ENCODE results near the gene UMODL1. TPM values are rescaled to one million over a fixed set of nuclear protein-coding genes. Genes with fewer than 3 reads are reported as not detected.

UMODL1 gene
- total RNA-seq, 2 experiments from 2014 or later = not detected

GRCh38 chr21:42092771-42093170, 21.7 kb downstream of the UMODL1 start:
- Mint-ChIP-seq H3K4me3 (no peak overlapping the region), H3K36me3 (ENCODE audit: low read depth) (no peaks in the 10 kb centered on the region), H3K4me1 (ENCODE audit: low read depth) (peaks cover 11% of the 10 kb centered on the region), H3K9me3 (peaks cover 4% of the 10 kb centered on the region), H3K27me3 (no peaks in the 10 kb centered on the region), H3K27ac (no peak overlapping the region)
- POLR2A ChIA-PET = interaction anchor here (0.9 kb wide), 1 partner anchor 63 kb away, joined by 3 read pairs; no protein-coding TSS in a partner anchor
- CTCF ChIA-PET = interaction anchor here (0.7 to 2.3 kb wide), 2 partner anchors 15 to 166 kb away, joined by 3 to 15 read pairs; no protein-coding TSS in a partner anchor
- intact Hi-C loops (cut with micrococcal nuclease) = no loop called here
- DNase-seq (no peak), ATAC-seq (no peak)
- TF ChIP-seq CTCF (IDR thresholded peaks at IDR 0.05) = no peak

- H3K4me1 Mint-ChIP-seq (ENCODE audit: low read depth) = peaks cover 11% of the 10 kb centered on the region
- ATAC-seq = no peak
- H3K9me3 Mint-ChIP-seq = peaks cover 4% of the 10 kb centered on the region
- no peak overlapping the region for H3K4me3 Mint-ChIP-seq
- CTCF ChIA-PET = interaction anchor here (0.7 to 2.3 kb wide), 2 partner anchors 15 to 166 kb away, joined by 3 to 15 read pairs; no protein-coding TSS in a partner anchor
- DNase-seq = no peak
- POLR2A ChIA-PET = interaction anchor here (0.9 kb wide), 1 partner anchor 63 kb away, joined by 3 read pairs; no protein-coding TSS in a partner anchor
- TF ChIP-seq CTCF (IDR thresholded peaks at IDR 0.05) = no peak
- no peaks in the 10 kb centered on the region for H3K27me3 Mint-ChIP-seq
- H3K27ac Mint-ChIP-seq = no peak overlapping the region
- no peaks in the 10 kb centered on the region for H3K36me3 Mint-ChIP-seq (ENCODE audit: low read depth)
- intact Hi-C loops (cut with micrococcal nuclease) = no loop called here
These were observed 22.1 kb downstream of the UMODL1 start for GRCh38 chr21:42093186-42093585.

- no peak for TF ChIP-seq CTCF (IDR thresholded peaks at IDR 0.05)
- DNase-seq (no peak), ATAC-seq (no peak)
- H3K27ac Mint-ChIP-seq = no peak overlapping the region
- no peaks in the 10 kb centered on the region for H3K36me3 Mint-ChIP-seq (ENCODE audit: low read depth)
- no peaks in the 10 kb centered on the region for H3K27me3 Mint-ChIP-seq
- H3K4me1 Mint-ChIP-seq (ENCODE audit: low read depth) = peaks cover 6% of the 10 kb centered on the region
- ChIA-PET CTCF (interaction anchor here (0.7 to 2.3 kb wide), 2 partner anchors 14 to 28 kb away, joined by 3 to 15 read pairs; no protein-coding TSS in a partner anchor), POLR2A (no interaction called here)
- no peak overlapping the region for H3K4me3 Mint-ChIP-seq
- intact Hi-C loops (cut with micrococcal nuclease) = no loop called here
- H3K9me3 Mint-ChIP-seq = peaks cover 4% of the 10 kb centered on the region
These were observed 22.9 kb downstream of the UMODL1 start for GRCh38 chr21:42093991-42094421.

GRCh38 chr21:42094811-42095210, 23.7 kb downstream of the UMODL1 start:
- intact Hi-C loops (cut with micrococcal nuclease) = no loop called here
- ATAC-seq (no peak), DNase-seq (no peak)
- H3K27me3 Mint-ChIP-seq = no peaks in the 10 kb centered on the region
- POLR2A ChIA-PET = no interaction called here
- CTCF ChIA-PET = interaction anchor here (0.7 to 1.5 kb wide), 3 partner anchors 13 to 27 kb away, joined by 3 to 11 read pairs (median 4); no protein-coding TSS in a partner anchor
- no peaks in the 10 kb centered on the region for H3K4me1 Mint-ChIP-seq (ENCODE audit: low read depth)
- no peak overlapping the region for H3K4me3 Mint-ChIP-seq
- H3K36me3 Mint-ChIP-seq (ENCODE audit: low read depth) = no peaks in the 10 kb centered on the region
- H3K27ac Mint-ChIP-seq = no peak overlapping the region
- peaks cover 4% of the 10 kb centered on the region for H3K9me3 Mint-ChIP-seq
- no peak for TF ChIP-seq CTCF (IDR thresholded peaks at IDR 0.05)

- TF ChIP-seq CTCF (IDR thresholded peaks at IDR 0.05) = no peak
- ATAC-seq = no peak
- ChIA-PET CTCF (interaction anchor here (1.0 to 1.5 kb wide), 4 partner anchors 12 to 23 kb away, joined by 3 to 11 read pairs (median 4); no protein-coding TSS in a partner anchor), POLR2A (interaction anchor here (0.6 kb wide), 1 partner anchor 23 kb away, joined by 3 read pairs; no protein-coding TSS in a partner anchor)
- intact Hi-C loops (cut with micrococcal nuclease) = no loop called here
- Mint-ChIP-seq H3K27me3 (no peaks in the 10 kb centered on the region), H3K27ac (no peak overlapping the region), H3K36me3 (ENCODE audit: low read depth) (no peaks in the 10 kb centered on the region), H3K4me3 (no peak overlapping the region), H3K9me3 (peaks cover 4% of the 10 kb centered on the region), H3K4me1 (ENCODE audit: low read depth) (no peaks in the 10 kb centered on the region)
- no peak for DNase-seq
These were observed 24.5 kb downstream of the UMODL1 start for GRCh38 chr21:42095581-42095980.

Measured in activated CD8-positive, alpha-beta T cell treated with anti-CD3 and anti-CD28 coated beads for 36 hours (primary cell).